MCF 10A (cell line): ENCODE results near the gene FOLR2. TPM values are rescaled to one million over a fixed set of nuclear protein-coding genes. Genes with fewer than 3 reads are reported as not detected.
"Not testable (repeated sequence)": the region's sequence is repeated elsewhere in the genome, so short reads cannot be mapped to it uniquely, and the experiment has no call there.

Experiments used
- BruUV-seq: library from RNA; stranded (reverse); fragments of 400-500 nt; replicated peaks from 2 replicates; lab custom pipeline; 2021; lab: Mats Ljungman, UMichigan
- CTCF ChIA-PET: fragments of 300-600 bp; sonication (Branson Sonifier 250); formaldehyde crosslinking; extraction: SDS; loops from one replicate; lab custom pipeline; 2021; ENCODE audit warnings: antibody characterized with exemption, inconsistent platforms; lab: Yijun Ruan, JAX
- POLR2A ChIA-PET: fragments of 300-600, 350-650 bp; sonication (Branson Sonifier 250); formaldehyde crosslinking; extraction: SDS; loops from one replicate; lab custom pipeline; 2020; ENCODE audit warnings: antibody characterized with exemption, inconsistent platforms; lab: Yijun Ruan, JAX
- DNase-seq: peaks from one replicate; pipeline ENCODE4 v3.0.0-alpha.2; 2018; ENCODE audit not compliant: unreplicated experiment
- H3K27ac Mint-ChIP-seq: one replicate; pipeline ENCODE4 v1.8.0; 2022; ENCODE audit warnings: mild to moderate bottlenecking, low read depth, mixed read lengths; ENCODE audit not compliant: unreplicated experiment
- H3K27me3 Mint-ChIP-seq: one replicate; pipeline ENCODE4 v1.8.0; 2022; ENCODE audit warnings: mixed read lengths; ENCODE audit not compliant: insufficient read depth, unreplicated experiment
- H3K36me3 Mint-ChIP-seq: one replicate; pipeline ENCODE4 v1.8.0; 2022; ENCODE audit warnings: mild to moderate bottlenecking, moderate library complexity, mixed read lengths; ENCODE audit not compliant: insufficient read depth, unreplicated experiment
- H3K4me1 Mint-ChIP-seq: one replicate; pipeline ENCODE4 v1.8.0; 2022; ENCODE audit warnings: mixed read lengths; ENCODE audit not compliant: insufficient read depth, unreplicated experiment
- H3K4me3 Mint-ChIP-seq: one replicate; pipeline ENCODE4 v1.8.0; 2022; ENCODE audit warnings: mild to moderate bottlenecking, moderate library complexity, mixed read lengths; ENCODE audit not compliant: unreplicated experiment
- H3K9me3 Mint-ChIP-seq: one replicate; pipeline ENCODE4 v1.8.0; 2022; ENCODE audit warnings: mixed read lengths; ENCODE audit not compliant: unreplicated experiment
- CTCF ChIP-seq: fragments of 200-600 bp; IDR thresholded peaks from one replicate; pipeline ENCODE4 v1.8.0; 2022; ENCODE audit warnings: antibody characterized with exemption, mild to moderate bottlenecking; ENCODE audit not compliant: unreplicated experiment
- intact Hi-C: fragments of 100-400 bp; cut with micrococcal nuclease; formaldehyde crosslinking; loops from 2 replicates; pipeline ENCODE4 v1.14.1; 2022
- total RNA-seq: library from RNA; stranded (reverse); gene quantifications from 2 replicates; pipeline ENCODE4 v1.2.3, GENCODE V29; 2022

Gene FOLR2
- total RNA-seq, 1 experiment from 2014 or later: not detected

GRCh38 chr11:72179804-72180396 is 36.7 kb upstream of the FOLR2 start:
- intact Hi-C loops: loop anchor here (2.0 kb wide), 1 partner anchor 35 kb away; no protein-coding TSS in a partner anchor
- H3K27me3 Mint-ChIP-seq: no peaks in the 10 kb centered on the region
- TF ChIP-seq CTCF: no peak
- no peaks in the 10 kb centered on the region for H3K9me3 Mint-ChIP-seq
- ChIA-PET CTCF (interaction anchor here (0.6 to 9.4 kb wide), 12 partner anchors 13 to 267 kb away, joined by 3 to 111 read pairs (median 4); partner anchors contain the start of gene LRRC51), POLR2A (interaction anchor here (0.5 to 5.5 kb wide), 13 partner anchors 13 to 167 kb away, joined by 3 to 100 read pairs (median 4); partner anchors contain the start of genes ANAPC15 and INPPL1)
- H3K36me3 Mint-ChIP-seq: no peaks in the 10 kb centered on the region
- peak overlapping the region; percentile 44 for H3K27ac Mint-ChIP-seq
- H3K4me3 Mint-ChIP-seq: no peak overlapping the region
- BruUV-seq: no TSS peak
- DNase-seq: no peak
- H3K4me1 Mint-ChIP-seq: peaks cover 22% of the 10 kb centered on the region

GRCh38 chr11:72180892-72181552 is 35.6 kb upstream of the FOLR2 start:
- not testable (repeated sequence) for H3K9me3 Mint-ChIP-seq, H3K27me3 Mint-ChIP-seq, BruUV-seq, H3K36me3 Mint-ChIP-seq
- intact Hi-C loops: loop anchor here (2.0 kb wide), 1 partner anchor 36 kb away; no protein-coding TSS in a partner anchor
- Mint-ChIP-seq H3K4me3 (peak overlapping the region; percentile 37), H3K27ac (peak overlapping the region; percentile 44), H3K4me1 (peaks cover 21% of the 10 kb centered on the region)
- DNase-seq: peak; percentile 40
- ChIA-PET POLR2A (interaction anchor here (0.6 to 5.5 kb wide), 12 partner anchors 24 to 157 kb away, joined by 3 to 100 read pairs (median 6); partner anchors contain the start of genes ANAPC15 and INPPL1), CTCF (interaction anchor here (0.8 to 9.4 kb wide), 9 partner anchors 36 to 250 kb away, joined by 3 to 111 read pairs (median 6); partner anchors contain the start of genes ANAPC15 and LAMTOR1)

- H3K4me1 Mint-ChIP-seq: peaks cover 21% of the 10 kb centered on the region
- not testable (repeated sequence) for H3K36me3 Mint-ChIP-seq, H3K27ac Mint-ChIP-seq, H3K27me3 Mint-ChIP-seq, H3K4me3 Mint-ChIP-seq, BruUV-seq, H3K9me3 Mint-ChIP-seq
- TF ChIP-seq CTCF: peak; percentile 35
- CTCF ChIA-PET: interaction anchor here (1.2 to 9.4 kb wide), 13 partner anchors 11 to 233 kb away, joined by 3 to 111 read pairs (median 22); partner anchors contain the start of genes ANAPC15, FOLR1 and LAMTOR1
- intact Hi-C loops: loop anchor here (2.0 kb wide), 1 partner anchor 37 kb away; no protein-coding TSS in a partner anchor
- POLR2A ChIA-PET: interaction anchor here (0.6 to 5.5 kb wide), 13 partner anchors 25 to 157 kb away, joined by 3 to 100 read pairs (median 5); partner anchors contain the start of genes ANAPC15 and INPPL1
- DNase-seq: peak; percentile 34
These were observed 35.0 kb upstream of the FOLR2 start for GRCh38 chr11:72181553-72181958.

- CTCF ChIA-PET: interaction anchor here (0.7 to 1.7 kb wide), 6 partner anchors 97 to 606 kb away, joined by 3 to 6 read pairs (median 3); no protein-coding TSS in a partner anchor
These were observed 28.3 kb upstream of the FOLR2 start for GRCh38 chr11:72188267-72188666.

More at GRCh38 chr11:72188267-72188666, 28.3 kb upstream of the FOLR2 start:
- POLR2A ChIA-PET: interaction anchor here (0.7 kb wide), 2 partner anchors 78 to 228 kb away, joined by 3 read pairs; no protein-coding TSS in a partner anchor
- H3K27ac Mint-ChIP-seq: no peak overlapping the region
- H3K4me1 Mint-ChIP-seq: peaks cover 12% of the 10 kb centered on the region
- no peaks in the 10 kb centered on the region for H3K27me3 Mint-ChIP-seq
- intact Hi-C loops: no loop called here
- H3K9me3 Mint-ChIP-seq: no peaks in the 10 kb centered on the region
- H3K36me3 Mint-ChIP-seq: peaks cover 5% of the 10 kb centered on the region
- no peak overlapping the region for H3K4me3 Mint-ChIP-seq
- no TSS peak for BruUV-seq
- DNase-seq: no peak
- TF ChIP-seq CTCF: no peak
